Testis (tissue), 2 donors: ENCODE measurements around the gene CDC42EP1.

Experiments
- CTCF ChIP-seq, 3 experiments: fragments of 450-650 bp in 2 of 3; fragments of 200-600 bp in 1 of 3; sonication (generic) in 1 of 3; IDR thresholded peaks; one replicate each; pipeline ENCODE4 v1.5.1; 2016 to 2019; ENCODE audit warnings: antibody characterized with exemption in 3 of 3, mild to moderate bottlenecking in 2 of 3, moderate library complexity in 1 of 3
- POLR2A ChIP-seq: fragments of 450-650 bp; IDR thresholded peaks from one replicate; pipeline ENCODE4 v1.6.1; 2017; ENCODE audit warnings: antibody characterized with exemption, mild to moderate bottlenecking, moderate library complexity

GRCh38 chr22:37533995-37534394 lies 26.3 kb upstream of the CDC42EP1 start:
- TF ChIP-seq POLR2A (no peak), CTCF (IDR thresholded peaks at IDR 0.05) (no peak)
